Esophagus muscularis mucosa (tissue), 4 donors: ENCODE data around the gene CDH2. TPM values are rescaled to one million over a fixed set of nuclear protein-coding genes. Genes with fewer than 3 reads are reported as not detected.
"Not testable (repeated sequence)": the region's sequence is repeated elsewhere in the genome, so short reads cannot be mapped to it uniquely, and the experiment has no call there.

ENCODE experiments used
- DNase-seq: peaks from one replicate; pipeline ENCODE4 v3.0.0-alpha.2; 2017; ENCODE audit errors: extremely low spot score
- H3K27ac ChIP-seq, 4 donors: fragments of 200-600 bp; sonication (generic); replicated peaks in 1 of 4; 1 replicate in 3 of 4; 2 replicates in 1 of 4; pipeline ENCODE4 v1.5.1; 2016 to 2019; ENCODE audit warnings: mild to moderate bottlenecking in 1 of 4
- H3K27me3 ChIP-seq, 4 donors: fragments of 200-600 bp; sonication (generic); one replicate each; pipeline versions ENCODE4 v1.5.1 to v1.6.0; 2016 to 2019
- H3K36me3 ChIP-seq, 4 donors: fragments of 200-600 bp; sonication (generic); one replicate each; pipeline ENCODE4 v1.5.1; 2016 to 2019
- H3K4me1 ChIP-seq, 4 donors: fragments of 200-600 bp; sonication (generic); one replicate each; pipeline ENCODE4 v1.5.1; 2016 to 2019
- H3K4me3 ChIP-seq, 4 donors: fragments of 200-600 bp; sonication (generic); 1 replicate in 2 of 4; 2 replicates in 2 of 4; pipeline ENCODE4 v1.5.1; 2016 to 2019; ENCODE audit warnings: mild to moderate bottlenecking in 4 of 4, moderate library complexity in 1 of 4
- H3K9me3 ChIP-seq, 4 donors: fragments of 200-600 bp; sonication (generic); 1 replicate in 3 of 4; 2 replicates in 1 of 4; pipeline ENCODE4 v1.5.1; 2016 to 2019
- EP300 ChIP-seq: sonication (generic); formaldehyde crosslinking; IDR thresholded peaks from one replicate; pipeline ENCODE4 v1.6.1; 2017; ENCODE audit warnings: antibody characterized with exemption
- POLR2A ChIP-seq: fragments of 450-650 bp; IDR thresholded peaks from one replicate; pipeline ENCODE4 v1.6.1; 2017; ENCODE audit warnings: antibody characterized with exemption, moderate library complexity, mild to moderate bottlenecking, low read depth
- POLR2AphosphoS5 ChIP-seq, 2 donors: sonication (generic); formaldehyde crosslinking; IDR thresholded peaks; one replicate each; pipeline ENCODE4 v1.6.1; 2017; ENCODE audit warnings: antibody characterized with exemption in 2 of 2
- WGBS: methylation state at CpG from one replicate; pipeline ENCODE4 v1.1.5; 2018; 5-methylcytosine and 5-hydroxymethylcytosine counted together
- intact Hi-C: fragments of 100-400 bp; cut with DNase I; formaldehyde crosslinking; loops from one replicate; pipeline ENCODE4 v1.15.1; 2023
- total RNA-seq, 4 donors: library from RNA; depleted of rRNA; stranded (reverse); fragments of >200 nt; gene quantifications; one replicate each; pipeline versions ENCODE4 v1.1.0 to v1.2.1, GENCODE V29; 2016
- TF ChIP-seq, protein P1 (sequence below), 3 experiments: fragments of 200-600 bp in 2 of 3; fragments of 450-650 bp in 1 of 3; sonication (generic) in 2 of 3; IDR thresholded peaks; one replicate each; pipeline ENCODE4 v1.5.1; 2017 to 2019; ENCODE audit warnings: antibody characterized with exemption in 3 of 3, mild to moderate bottlenecking in 2 of 3, moderate library complexity in 1 of 3

CDH2 gene
- total RNA-seq, 4 donors from 2014 or later = 10.9 to 17.4 (median 13.6) TPM

DNA sequence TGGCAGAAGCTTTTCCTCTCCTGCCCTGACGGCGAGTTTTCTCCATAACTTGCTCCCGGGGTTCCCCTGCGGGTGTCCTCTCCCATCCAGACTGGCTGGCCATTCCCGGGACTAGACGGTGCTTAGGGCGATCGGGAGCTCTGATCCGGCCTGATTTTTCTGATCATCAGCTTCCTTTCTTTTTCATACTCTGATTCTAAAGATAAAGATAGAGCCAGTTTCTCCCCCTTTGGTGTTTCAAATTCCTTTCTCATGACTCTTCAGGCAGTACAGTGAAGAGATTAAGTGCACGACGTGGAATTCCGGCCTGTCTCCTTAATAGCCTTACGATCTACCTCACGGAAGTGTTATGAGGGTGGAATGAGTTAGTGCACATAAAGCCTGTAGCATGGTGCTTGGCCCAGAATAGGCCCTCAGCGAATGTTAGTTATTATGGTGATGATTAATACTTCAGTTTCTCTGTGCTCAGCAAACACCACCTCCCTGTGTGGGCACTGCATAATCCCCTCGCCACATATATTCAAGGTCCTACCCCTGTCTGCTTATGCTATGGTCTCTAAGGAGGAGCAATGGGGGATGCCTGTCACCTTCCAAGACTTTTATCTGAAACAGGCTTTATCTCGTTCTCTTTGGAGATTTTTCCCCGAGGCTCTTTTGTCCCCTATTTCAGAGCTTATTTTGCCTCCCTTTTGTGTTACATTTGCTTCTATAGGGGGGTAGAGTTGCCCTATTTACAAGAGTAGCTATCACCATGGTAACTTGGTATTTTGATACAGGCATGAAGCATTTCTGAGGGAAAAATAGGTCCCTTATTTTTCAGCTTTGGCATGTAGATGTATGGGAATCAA lies 254.8 kb downstream of the CDH2 start:
- intact Hi-C loops = no loop called here
- Histone ChIP-seq H3K4me1 (no peaks in the 10 kb centered on the region), H3K27ac (no peak overlapping the region), H3K9me3 (no peaks in the 10 kb centered on the region), H3K27me3 (no peaks in the 10 kb centered on the region), H3K4me3 (no peak overlapping the region), H3K36me3 (no peaks in the 10 kb centered on the region)
- DNase-seq = no peak
- no peak for TF ChIP-seq POLR2AphosphoS5 (IDR thresholded peaks at IDR 0.05)
- TF ChIP-seq, protein P1, sequence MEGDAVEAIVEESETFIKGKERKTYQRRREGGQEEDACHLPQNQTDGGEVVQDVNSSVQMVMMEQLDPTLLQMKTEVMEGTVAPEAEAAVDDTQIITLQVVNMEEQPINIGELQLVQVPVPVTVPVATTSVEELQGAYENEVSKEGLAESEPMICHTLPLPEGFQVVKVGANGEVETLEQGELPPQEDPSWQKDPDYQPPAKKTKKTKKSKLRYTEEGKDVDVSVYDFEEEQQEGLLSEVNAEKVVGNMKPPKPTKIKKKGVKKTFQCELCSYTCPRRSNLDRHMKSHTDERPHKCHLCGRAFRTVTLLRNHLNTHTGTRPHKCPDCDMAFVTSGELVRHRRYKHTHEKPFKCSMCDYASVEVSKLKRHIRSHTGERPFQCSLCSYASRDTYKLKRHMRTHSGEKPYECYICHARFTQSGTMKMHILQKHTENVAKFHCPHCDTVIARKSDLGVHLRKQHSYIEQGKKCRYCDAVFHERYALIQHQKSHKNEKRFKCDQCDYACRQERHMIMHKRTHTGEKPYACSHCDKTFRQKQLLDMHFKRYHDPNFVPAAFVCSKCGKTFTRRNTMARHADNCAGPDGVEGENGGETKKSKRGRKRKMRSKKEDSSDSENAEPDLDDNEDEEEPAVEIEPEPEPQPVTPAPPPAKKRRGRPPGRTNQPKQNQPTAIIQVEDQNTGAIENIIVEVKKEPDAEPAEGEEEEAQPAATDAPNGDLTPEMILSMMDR (IDR thresholded peaks at IDR 0.05) = no peak
- TF ChIP-seq POLR2A = no peak
- TF ChIP-seq EP300 = no peak
- WGBS = 61% methylated on average over 18 of the region's 18 CpGs

DNA sequence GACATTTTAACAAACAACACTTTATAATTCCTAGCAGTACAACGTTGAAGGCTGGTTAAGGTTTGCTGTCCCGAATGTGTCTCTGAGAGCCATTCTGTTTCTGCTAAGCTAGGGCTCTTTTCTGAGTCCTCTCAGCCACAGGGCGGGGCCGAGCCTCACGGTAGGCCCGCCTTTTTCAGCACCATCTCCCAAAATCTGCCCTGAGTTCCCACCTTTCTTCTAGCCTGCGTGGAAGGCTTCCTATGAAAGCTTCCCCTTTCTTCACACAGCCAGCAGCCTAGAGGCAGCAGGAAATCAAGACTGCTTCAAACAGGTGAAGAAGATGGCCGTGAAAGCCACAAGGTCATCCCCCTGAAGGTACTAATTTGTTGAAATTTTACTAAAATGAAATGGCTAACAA lies 255.5 kb downstream of the CDH2 start:
- no peaks in the 10 kb centered on the region for H3K9me3 ChIP-seq
- H3K4me3 ChIP-seq = no peak overlapping the region
- H3K4me1 ChIP-seq = no peaks in the 10 kb centered on the region
- WGBS = 82% methylated on average over 8 of the region's 8 CpGs
- no peak for DNase-seq
- no peaks in the 10 kb centered on the region for H3K36me3 ChIP-seq
- intact Hi-C loops = no loop called here
- no peak overlapping the region for H3K27ac ChIP-seq
- H3K27me3 ChIP-seq = no peaks in the 10 kb centered on the region
- TF ChIP-seq, protein P1 (IDR thresholded peaks at IDR 0.05) = no peak
- TF ChIP-seq EP300 (no peak), POLR2AphosphoS5 (IDR thresholded peaks at IDR 0.05) (no peak), POLR2A (no peak)

DNA sequence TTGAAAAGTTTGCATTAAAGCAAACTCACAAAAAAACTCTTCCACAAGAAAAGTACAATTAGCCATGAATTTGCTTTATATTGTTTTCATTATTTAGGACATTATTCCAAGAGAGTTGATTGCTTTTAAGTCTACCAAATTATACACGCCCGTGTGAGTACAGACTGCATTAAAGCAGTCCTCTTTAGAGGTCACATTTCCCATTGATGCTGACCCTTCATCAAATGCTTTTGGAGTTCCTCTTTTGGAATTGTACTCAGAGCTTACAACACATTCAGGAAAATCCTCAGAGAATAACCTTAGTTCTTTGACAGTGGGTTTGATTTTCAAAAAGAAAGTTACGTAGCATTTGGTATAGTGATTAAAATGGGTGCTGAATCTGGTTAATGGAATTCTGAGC lies 256.1 kb downstream of the CDH2 start:
- no peak overlapping the region for H3K27ac ChIP-seq
- no peaks in the 10 kb centered on the region for H3K36me3 ChIP-seq
- no peak overlapping the region for H3K4me3 ChIP-seq
- H3K9me3 ChIP-seq = no peaks in the 10 kb centered on the region
- H3K27me3 ChIP-seq = no peaks in the 10 kb centered on the region
- TF ChIP-seq, protein P1 (IDR thresholded peaks at IDR 0.05) = no peak
- TF ChIP-seq EP300 = no peak
- no peak for TF ChIP-seq POLR2AphosphoS5 (IDR thresholded peaks at IDR 0.05)
- TF ChIP-seq POLR2A = no peak
- no peak for DNase-seq
- H3K4me1 ChIP-seq = no peaks in the 10 kb centered on the region
- WGBS = 88% methylated on average over 3 of the region's 3 CpGs
- intact Hi-C loops = no loop called here

DNA sequence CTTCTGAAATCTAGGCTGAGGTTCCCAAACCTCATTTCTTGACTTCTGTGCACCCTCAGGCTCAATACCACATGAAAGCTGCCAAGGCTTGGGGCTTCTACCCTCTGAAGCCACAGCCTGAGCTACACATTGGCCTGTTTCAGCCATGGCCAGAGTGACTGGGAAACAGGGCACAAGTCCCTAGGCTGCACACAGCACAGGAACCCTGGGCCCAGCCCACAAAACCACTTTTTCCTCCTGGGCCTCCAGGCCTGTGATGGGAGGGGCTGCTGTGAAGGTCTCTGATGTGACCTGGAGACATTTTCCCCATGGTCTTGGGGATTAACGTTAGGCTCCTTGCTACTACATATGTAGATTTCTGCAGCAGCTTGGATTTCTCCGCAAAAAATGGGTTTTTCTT lies 270.7 kb downstream of the CDH2 start:
- intact Hi-C loops, H3K4me1 ChIP-seq, H3K27ac ChIP-seq, H3K27me3 ChIP-seq, H3K4me3 ChIP-seq, DNase-seq, H3K36me3 ChIP-seq: not testable (repeated sequence)
- 100% methylated on average over 1 of the region's 2 CpGs for WGBS
- peaks cover 0 to 19% (median 11%) of the 10 kb centered on the region in 4 donors for H3K9me3 ChIP-seq

GRCh38 chr18:27903906-27904305 lies 273.0 kb downstream of the CDH2 start:
- Histone ChIP-seq H3K4me1 (no peaks in the 10 kb centered on the region), H3K27ac (no peak overlapping the region), H3K4me3 (no peak overlapping the region), H3K27me3 (no peaks in the 10 kb centered on the region), H3K36me3 (no peaks in the 10 kb centered on the region), H3K9me3 (no peaks in the 10 kb centered on the region)
- 66% methylated on average over 3 of the region's 3 CpGs for WGBS
- intact Hi-C loops = no loop called here
- TF ChIP-seq POLR2A = no peak
- no peak for TF ChIP-seq POLR2AphosphoS5 (IDR thresholded peaks at IDR 0.05)
- TF ChIP-seq EP300 = no peak
- TF ChIP-seq, protein P1 (IDR thresholded peaks at IDR 0.05) = no peak
- DNase-seq = no peak
